Measurements from ENCODE around the gene PLXNA4.

DNA sequence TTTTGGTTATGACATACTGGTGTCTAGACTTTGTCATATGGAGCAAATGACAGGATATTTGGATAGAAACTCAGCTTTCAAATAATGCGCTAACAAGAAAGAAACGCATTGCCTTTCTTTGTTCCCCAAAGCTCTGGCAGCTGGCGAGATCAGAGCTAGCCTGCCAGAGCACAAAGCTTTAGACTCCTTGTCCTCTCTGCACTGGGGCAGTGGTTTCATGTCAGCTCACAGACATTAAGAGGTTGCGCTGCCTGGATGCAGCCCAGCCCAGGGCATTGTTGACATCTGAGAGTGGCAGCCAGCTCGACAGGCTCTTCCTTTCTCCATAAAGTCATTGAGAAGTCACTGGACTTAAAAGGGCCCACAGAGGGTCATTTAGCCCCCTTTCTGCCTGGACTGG, 212.0 kb downstream of the PLXNA4 start:
- TF ChIP-seq, protein P1, sequence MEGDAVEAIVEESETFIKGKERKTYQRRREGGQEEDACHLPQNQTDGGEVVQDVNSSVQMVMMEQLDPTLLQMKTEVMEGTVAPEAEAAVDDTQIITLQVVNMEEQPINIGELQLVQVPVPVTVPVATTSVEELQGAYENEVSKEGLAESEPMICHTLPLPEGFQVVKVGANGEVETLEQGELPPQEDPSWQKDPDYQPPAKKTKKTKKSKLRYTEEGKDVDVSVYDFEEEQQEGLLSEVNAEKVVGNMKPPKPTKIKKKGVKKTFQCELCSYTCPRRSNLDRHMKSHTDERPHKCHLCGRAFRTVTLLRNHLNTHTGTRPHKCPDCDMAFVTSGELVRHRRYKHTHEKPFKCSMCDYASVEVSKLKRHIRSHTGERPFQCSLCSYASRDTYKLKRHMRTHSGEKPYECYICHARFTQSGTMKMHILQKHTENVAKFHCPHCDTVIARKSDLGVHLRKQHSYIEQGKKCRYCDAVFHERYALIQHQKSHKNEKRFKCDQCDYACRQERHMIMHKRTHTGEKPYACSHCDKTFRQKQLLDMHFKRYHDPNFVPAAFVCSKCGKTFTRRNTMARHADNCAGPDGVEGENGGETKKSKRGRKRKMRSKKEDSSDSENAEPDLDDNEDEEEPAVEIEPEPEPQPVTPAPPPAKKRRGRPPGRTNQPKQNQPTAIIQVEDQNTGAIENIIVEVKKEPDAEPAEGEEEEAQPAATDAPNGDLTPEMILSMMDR (IDR thresholded peaks at IDR 0.05), result no peak
- TF ChIP-seq TCF7L2 (IDR thresholded peaks at IDR 0.05; ENCODE audit: low read depth, low read length) (no peak), SIN3A (IDR thresholded peaks at IDR 0.05; ENCODE audit: borderline replicate concordance, insufficient read depth, low read depth, low read length) (no peak)
- TF ChIP-seq, protein P2, sequence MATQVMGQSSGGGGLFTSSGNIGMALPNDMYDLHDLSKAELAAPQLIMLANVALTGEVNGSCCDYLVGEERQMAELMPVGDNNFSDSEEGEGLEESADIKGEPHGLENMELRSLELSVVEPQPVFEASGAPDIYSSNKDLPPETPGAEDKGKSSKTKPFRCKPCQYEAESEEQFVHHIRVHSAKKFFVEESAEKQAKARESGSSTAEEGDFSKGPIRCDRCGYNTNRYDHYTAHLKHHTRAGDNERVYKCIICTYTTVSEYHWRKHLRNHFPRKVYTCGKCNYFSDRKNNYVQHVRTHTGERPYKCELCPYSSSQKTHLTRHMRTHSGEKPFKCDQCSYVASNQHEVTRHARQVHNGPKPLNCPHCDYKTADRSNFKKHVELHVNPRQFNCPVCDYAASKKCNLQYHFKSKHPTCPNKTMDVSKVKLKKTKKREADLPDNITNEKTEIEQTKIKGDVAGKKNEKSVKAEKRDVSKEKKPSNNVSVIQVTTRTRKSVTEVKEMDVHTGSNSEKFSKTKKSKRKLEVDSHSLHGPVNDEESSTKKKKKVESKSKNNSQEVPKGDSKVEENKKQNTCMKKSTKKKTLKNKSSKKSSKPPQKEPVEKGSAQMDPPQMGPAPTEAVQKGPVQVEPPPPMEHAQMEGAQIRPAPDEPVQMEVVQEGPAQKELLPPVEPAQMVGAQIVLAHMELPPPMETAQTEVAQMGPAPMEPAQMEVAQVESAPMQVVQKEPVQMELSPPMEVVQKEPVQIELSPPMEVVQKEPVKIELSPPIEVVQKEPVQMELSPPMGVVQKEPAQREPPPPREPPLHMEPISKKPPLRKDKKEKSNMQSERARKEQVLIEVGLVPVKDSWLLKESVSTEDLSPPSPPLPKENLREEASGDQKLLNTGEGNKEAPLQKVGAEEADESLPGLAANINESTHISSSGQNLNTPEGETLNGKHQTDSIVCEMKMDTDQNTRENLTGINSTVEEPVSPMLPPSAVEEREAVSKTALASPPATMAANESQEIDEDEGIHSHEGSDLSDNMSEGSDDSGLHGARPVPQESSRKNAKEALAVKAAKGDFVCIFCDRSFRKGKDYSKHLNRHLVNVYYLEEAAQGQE (IDR thresholded peaks at IDR 0.05; ENCODE audit: insufficient read depth in 1 of 2, low read depth in 2 of 2, low read length in 1 of 2), result no peak

Data from Panc1 (cell line).